AG10803 (cell line): Measurements from ENCODE around the gene TH.

Experiments used
- DNase-seq: peaks from one replicate; pipeline ENCODE4 v3.0.0; 2010; ENCODE audit warnings: low read depth
- H3K4me3 ChIP-seq: 2 replicates; pipeline ENCODE4 v1.5.1; 2011; ENCODE audit warnings: mild to moderate bottlenecking, low read length, control low read depth
- TF ChIP-seq, protein P1 (sequence below): conservative IDR thresholded peaks from 2 replicates; pipeline ENCODE4 v1.5.1; 2011; ENCODE audit warnings: mild to moderate bottlenecking, low read length, control low read depth, inconsistent platforms

The TH gene

DNA sequence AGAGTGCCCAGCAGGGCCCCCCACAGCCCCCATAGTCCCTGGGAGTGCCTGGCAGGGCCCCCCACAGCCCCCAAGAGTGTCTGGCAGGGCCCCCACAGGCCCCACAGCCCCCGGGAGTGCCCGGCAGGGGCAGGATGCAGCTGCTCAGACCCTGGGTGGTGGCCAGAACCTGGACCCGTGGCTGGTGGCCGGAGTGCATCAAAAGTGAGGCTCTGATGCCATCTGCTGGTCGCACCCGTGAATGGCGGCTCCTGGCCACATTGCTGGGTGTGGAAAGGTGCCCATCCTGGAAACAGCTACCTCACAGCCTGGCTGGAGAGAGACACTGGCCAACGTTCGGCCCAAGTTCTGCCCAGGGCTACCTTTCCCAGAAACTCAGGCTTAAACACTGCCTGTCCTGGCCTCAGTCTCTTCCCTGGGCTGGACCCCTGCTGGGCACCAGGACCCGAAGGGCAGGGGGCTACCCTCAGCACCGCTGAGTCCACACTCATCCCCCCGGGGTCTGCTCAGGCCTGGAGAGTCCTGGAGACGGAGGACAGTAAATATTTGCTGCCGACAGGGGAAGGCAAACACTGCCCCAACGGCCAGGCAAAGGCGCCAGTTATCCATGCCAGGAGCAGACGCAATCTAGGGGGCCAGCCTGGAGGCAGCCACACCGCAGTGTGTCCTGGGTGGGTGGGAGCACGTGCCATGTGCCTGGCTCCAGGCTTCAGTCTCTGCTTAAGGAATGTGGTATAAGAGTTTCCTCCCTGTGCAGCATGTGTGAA lies 15.0 kb downstream of the TH start:
- H3K4me3 ChIP-seq: no peak overlapping the region
- peak; percentile 25 for DNase-seq
- TF ChIP-seq, protein P1, sequence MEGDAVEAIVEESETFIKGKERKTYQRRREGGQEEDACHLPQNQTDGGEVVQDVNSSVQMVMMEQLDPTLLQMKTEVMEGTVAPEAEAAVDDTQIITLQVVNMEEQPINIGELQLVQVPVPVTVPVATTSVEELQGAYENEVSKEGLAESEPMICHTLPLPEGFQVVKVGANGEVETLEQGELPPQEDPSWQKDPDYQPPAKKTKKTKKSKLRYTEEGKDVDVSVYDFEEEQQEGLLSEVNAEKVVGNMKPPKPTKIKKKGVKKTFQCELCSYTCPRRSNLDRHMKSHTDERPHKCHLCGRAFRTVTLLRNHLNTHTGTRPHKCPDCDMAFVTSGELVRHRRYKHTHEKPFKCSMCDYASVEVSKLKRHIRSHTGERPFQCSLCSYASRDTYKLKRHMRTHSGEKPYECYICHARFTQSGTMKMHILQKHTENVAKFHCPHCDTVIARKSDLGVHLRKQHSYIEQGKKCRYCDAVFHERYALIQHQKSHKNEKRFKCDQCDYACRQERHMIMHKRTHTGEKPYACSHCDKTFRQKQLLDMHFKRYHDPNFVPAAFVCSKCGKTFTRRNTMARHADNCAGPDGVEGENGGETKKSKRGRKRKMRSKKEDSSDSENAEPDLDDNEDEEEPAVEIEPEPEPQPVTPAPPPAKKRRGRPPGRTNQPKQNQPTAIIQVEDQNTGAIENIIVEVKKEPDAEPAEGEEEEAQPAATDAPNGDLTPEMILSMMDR: peak; percentile 75

DNA sequence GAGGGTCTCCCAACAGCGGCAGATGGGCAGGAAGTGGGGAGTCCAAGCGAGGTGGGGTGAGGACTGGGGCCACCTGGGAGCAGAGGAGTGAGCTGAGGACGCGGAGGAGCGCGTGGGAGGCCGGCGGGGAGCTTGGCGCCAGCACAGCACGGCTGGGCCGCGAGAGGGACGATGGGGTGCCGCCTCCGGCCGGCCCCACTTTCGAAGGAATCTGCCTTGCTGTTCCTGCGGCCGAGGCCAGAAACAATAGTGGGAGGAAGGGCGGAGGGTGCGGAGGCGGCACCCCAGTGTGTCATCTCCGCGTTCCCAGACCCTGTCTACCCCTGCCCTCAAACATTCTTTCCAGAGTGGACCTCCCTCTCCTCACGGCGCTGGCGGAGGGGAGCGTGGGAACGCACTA lies 16.1 kb downstream of the TH start:
- DNase-seq: no peak
- TF ChIP-seq, protein P1: no peak
- no peak overlapping the region for H3K4me3 ChIP-seq

DNA sequence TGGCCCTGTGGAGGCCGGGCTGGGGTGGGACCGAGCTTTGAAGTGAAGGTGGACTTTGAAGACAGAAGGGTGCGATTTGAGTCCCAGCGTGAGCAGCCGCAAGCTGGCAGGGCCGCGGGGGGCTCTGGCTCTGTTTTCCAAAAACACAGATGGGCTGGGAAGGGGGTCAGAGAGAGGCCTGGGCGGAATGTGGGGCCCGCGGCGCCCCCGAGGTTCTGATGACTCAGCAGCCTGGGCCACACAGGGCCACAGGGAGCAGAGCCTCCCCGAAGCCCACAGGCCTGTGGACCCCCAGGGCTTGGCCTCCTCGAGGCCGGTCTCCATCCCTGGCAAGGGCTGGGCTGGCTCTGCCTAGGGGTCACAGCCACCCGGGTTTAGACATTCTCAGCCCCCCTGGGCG lies 16.7 kb downstream of the TH start:
- DNase-seq: no peak
- no peak overlapping the region for H3K4me3 ChIP-seq
- TF ChIP-seq, protein P1: no peak

DNA sequence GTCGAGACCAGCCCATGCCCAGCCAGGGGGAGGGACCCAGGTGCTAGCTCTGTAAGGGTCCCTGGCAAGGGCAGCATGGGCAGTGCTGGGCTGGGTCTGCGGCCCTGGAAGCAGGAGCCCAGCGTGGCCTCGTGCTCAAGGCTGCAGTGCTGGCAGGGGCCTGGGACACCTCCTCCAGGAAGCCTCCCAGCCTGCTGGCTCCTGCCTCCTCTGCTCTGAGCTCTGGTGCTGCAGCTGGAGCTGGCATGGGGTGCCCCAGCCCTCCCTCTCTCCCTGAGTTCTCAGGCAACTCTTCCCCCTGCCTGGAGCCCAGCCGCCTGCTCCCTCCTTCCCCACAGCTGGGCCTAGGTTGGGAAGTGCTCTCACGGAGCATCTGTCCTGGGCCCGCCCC lies 17.4 kb downstream of the TH start:
- DNase-seq: no peak
- TF ChIP-seq, protein P1: no peak
- no peak overlapping the region for H3K4me3 ChIP-seq

DNA sequence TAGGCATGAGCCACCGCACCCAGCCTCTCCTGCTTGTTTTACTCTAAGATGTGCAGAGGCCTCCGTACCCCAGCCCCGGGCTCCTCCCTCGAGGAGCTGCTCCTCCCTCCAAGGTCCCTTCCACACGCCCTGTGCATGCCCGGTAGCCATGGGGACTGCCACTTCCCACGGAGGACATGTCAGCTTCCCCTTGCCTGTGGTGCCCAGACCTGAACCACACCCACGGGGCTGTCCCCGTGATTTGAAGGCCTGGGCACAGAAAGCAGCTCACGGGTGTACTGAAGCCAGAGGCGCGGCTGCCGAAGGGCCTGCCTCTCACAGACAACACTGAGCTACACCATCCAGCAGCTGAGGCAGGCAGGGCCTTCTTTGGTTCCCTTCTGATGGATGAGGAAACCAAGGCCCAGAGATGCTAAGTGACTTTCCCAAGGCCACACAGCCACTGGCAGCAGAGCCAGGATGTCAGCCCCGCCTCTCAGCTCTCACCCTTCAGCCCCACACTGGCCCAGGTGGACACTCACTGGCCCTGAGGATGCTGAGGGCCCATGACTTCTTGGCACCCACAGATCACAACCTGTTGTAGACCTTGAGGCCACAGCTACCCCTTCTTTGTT lies 17.9 kb downstream of the TH start:
- H3K4me3 ChIP-seq: no peak overlapping the region
- TF ChIP-seq, protein P1: no peak
- DNase-seq: no peak

DNA sequence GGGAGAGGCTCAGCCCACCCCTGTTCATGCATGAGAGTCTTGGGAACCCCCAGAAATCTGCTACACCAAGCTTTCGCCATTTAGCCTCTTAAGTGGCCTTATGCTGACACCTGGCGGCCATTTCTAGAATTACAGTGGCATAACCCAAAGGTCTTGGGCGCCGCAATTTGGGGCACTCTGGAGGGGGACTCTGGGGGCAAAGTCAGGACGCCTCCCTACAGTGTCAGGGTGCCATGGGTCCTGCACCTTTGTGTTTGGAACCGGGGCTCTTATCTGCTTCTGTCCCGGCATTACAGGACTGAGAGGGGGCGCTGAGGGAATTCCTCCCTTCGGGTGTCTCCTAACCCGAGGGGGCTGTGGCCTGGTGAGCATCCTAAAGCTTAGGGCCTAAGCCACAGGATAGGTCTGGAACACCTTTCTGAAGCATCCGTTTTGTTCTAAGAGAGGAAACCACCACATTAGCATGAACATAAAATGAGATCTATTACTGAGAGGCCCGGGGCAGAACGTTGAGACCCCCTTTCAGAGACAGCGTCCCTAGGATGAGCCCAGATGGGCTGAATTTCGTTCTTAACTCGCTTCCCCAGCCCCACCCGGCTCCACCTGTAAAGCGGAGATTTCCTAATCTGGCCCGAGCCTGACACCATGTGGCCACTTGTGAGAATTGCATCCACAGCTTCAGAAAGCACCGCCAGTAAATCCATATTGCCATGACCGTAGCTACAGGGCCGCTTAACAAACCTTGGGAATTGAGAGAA lies 19.9 kb downstream of the TH start:
- peak; percentile 58 for DNase-seq
- TF ChIP-seq, protein P1: peak; percentile 75
- H3K4me3 ChIP-seq: no peak overlapping the region
